Ascending aorta (tissue), 2 donors: ENCODE measurements around the gene LRFN4. TPM values are rescaled to one million over a fixed set of nuclear protein-coding genes. Genes with fewer than 3 reads are reported as not detected.
A peak's percentile ranks its signal among the peaks of the same experiment; 100 is the strongest.

ENCODE experiments used
- DNase-seq, 2 donors: peaks; one replicate each; pipeline ENCODE4 v3.0.0-alpha.2; 2019; ENCODE audit warnings: low spot score in 2 of 2
- H3K27ac ChIP-seq, 2 donors: fragments of 200-600 bp; sonication (generic); one replicate each; pipeline ENCODE4 v1.5.1; 2016 to 2017; ENCODE audit warnings: mild to moderate bottlenecking in 1 of 2
- H3K27me3 ChIP-seq: fragments of 200-600 bp; sonication (generic); one replicate; pipeline ENCODE4 v1.5.1; 2017
- H3K36me3 ChIP-seq, 2 donors: fragments of 200-600 bp; sonication (generic); one replicate each; pipeline ENCODE4 v1.5.1; 2016
- H3K4me1 ChIP-seq, 2 donors: fragments of 200-600 bp; sonication (generic); one replicate each; pipeline ENCODE4 v1.5.1; 2016 to 2017; ENCODE audit warnings: mild to moderate bottlenecking in 1 of 2
- H3K4me3 ChIP-seq, 2 donors: fragments of 200-600 bp; sonication (generic); one replicate each; pipeline ENCODE4 v1.5.1; 2016 to 2017; ENCODE audit warnings: mild to moderate bottlenecking in 1 of 2
- H3K9me3 ChIP-seq, 2 donors: fragments of 200-600 bp; sonication (generic); one replicate each; pipeline ENCODE4 v1.5.1; 2016
- CTCF ChIP-seq, 3 experiments: fragments of 200-600 bp in 2 of 3; fragments of 450-650 bp in 1 of 3; sonication (generic) in 2 of 3; IDR thresholded peaks; one replicate each; pipeline ENCODE4 v1.5.1; 2016 to 2019; ENCODE audit warnings: antibody characterized with exemption in 3 of 3, mild to moderate bottlenecking in 1 of 3, moderate library complexity in 1 of 3
- intact Hi-C: fragments of 100-400 bp; cut with DNase I; formaldehyde crosslinking; loops from one replicate; pipeline ENCODE4 v1.15.1; 2023
- total RNA-seq: library from RNA; depleted of rRNA; stranded (reverse); fragments of >200 nt; gene quantifications from one replicate; pipeline ENCODE4 v1.1.0, GENCODE V29; 2016

The LRFN4 gene
- total RNA-seq, 1 donor from 2014 or later = 60.5 TPM

- no peak for TF ChIP-seq CTCF (IDR thresholded peaks at IDR 0.05)
- no peaks in the 10 kb centered on the region for H3K9me3 ChIP-seq
- no peaks in the 10 kb centered on the region for H3K4me1 ChIP-seq
- H3K36me3 ChIP-seq = peaks cover 0 to 4% of the 10 kb centered on the region in 2 donors
- H3K27ac ChIP-seq = no peak overlapping the region
- DNase-seq = no peak
- intact Hi-C loops = loop anchor here (1.0 to 10.0 kb wide), 3 partner anchors 141 to 430 kb away; no protein-coding TSS in a partner anchor
- H3K4me3 ChIP-seq = no peak overlapping the region
- no peaks in the 10 kb centered on the region for H3K27me3 ChIP-seq
Observed at GRCh38 chr11:66834943-66835342, 21.9 kb upstream of the LRFN4 start.

- intact Hi-C loops = loop anchor here (2.0 to 10.0 kb wide), 2 partner anchors 257 to 431 kb away; no protein-coding TSS in a partner anchor
- H3K9me3 ChIP-seq = no peaks in the 10 kb centered on the region
- H3K4me1 ChIP-seq = no peaks in the 10 kb centered on the region
- no peak overlapping the region for H3K4me3 ChIP-seq
- no peak for DNase-seq
- peaks cover 0 to 4% of the 10 kb centered on the region in 2 donors for H3K36me3 ChIP-seq
- TF ChIP-seq CTCF (IDR thresholded peaks at IDR 0.05) = no peak
- H3K27me3 ChIP-seq = no peaks in the 10 kb centered on the region
- no peak overlapping the region for H3K27ac ChIP-seq
Observed at GRCh38 chr11:66835768-66836405, 21.0 kb upstream of the LRFN4 start.

- peaks cover 0 to 13% of the 10 kb centered on the region in 2 donors for H3K36me3 ChIP-seq
- intact Hi-C loops = loop anchor here (5.0 kb wide), 2 partner anchors 132 to 373 kb away; partner anchors contain the start of gene PELI3
- H3K27me3 ChIP-seq = no peaks in the 10 kb centered on the region
- peaks cover 12 to 23% of the 10 kb centered on the region in 2 donors for H3K4me1 ChIP-seq
- DNase-seq = no peak
- no peak overlapping the region for H3K4me3 ChIP-seq
- H3K27ac ChIP-seq = no peak overlapping the region
- no peaks in the 10 kb centered on the region for H3K9me3 ChIP-seq
- TF ChIP-seq CTCF (IDR thresholded peaks at IDR 0.05) = no peak
Observed at GRCh38 chr11:66840317-66841091, 16.4 kb upstream of the LRFN4 start.

- peaks cover 5 to 26% of the 10 kb centered on the region in 2 donors for H3K36me3 ChIP-seq
- TF ChIP-seq CTCF (IDR thresholded peaks at IDR 0.05) = no peak
- H3K4me3 ChIP-seq = peak overlapping the region; percentile 76 to 90
- H3K4me1 ChIP-seq = peaks cover 12 to 23% of the 10 kb centered on the region in 2 donors
- peak overlapping the region in 1 of 2 donors; percentile 93 for H3K27ac ChIP-seq
- DNase-seq = no peak
- intact Hi-C loops = loop anchor here (2.0 to 5.0 kb wide), 3 partner anchors 130 to 497 kb away; partner anchors contain the start of genes BRMS1 and PELI3
- H3K9me3 ChIP-seq = no peaks in the 10 kb centered on the region
- no peaks in the 10 kb centered on the region for H3K27me3 ChIP-seq
Observed at GRCh38 chr11:66841861-66842260, 15.0 kb upstream of the LRFN4 start.

- TF ChIP-seq CTCF (IDR thresholded peaks at IDR 0.05) = no peak
- Histone ChIP-seq H3K36me3 (peaks cover 5 to 31% of the 10 kb centered on the region in 2 donors), H3K4me3 (peak overlapping the region; percentile 76 to 90), H3K4me1 (peaks cover 12 to 23% of the 10 kb centered on the region in 2 donors), H3K27ac (peak overlapping the region; percentile 93 to 99), H3K27me3 (no peaks in the 10 kb centered on the region), H3K9me3 (no peaks in the 10 kb centered on the region)
- no peak for DNase-seq
- intact Hi-C loops = loop anchor here (2.0 to 5.0 kb wide), 3 partner anchors 130 to 498 kb away; partner anchors contain the start of genes BRMS1 and PELI3
Observed at GRCh38 chr11:66842501-66842895, 14.4 kb upstream of the LRFN4 start.
